HepG2 (cell line): Measurements from ENCODE around the gene MADCAM1. TPM values are rescaled to one million over a fixed set of nuclear protein-coding genes. Genes with fewer than 3 reads are reported as not detected.

Source experiments
- KAT2B ChIP-seq: fragments of 150-350 bp; IDR thresholded peaks from 2 replicates; pipeline ENCODE4 v1.6.1; 2014; ENCODE audit warnings: low read depth, low read length, borderline replicate concordance
- KLF9 ChIP-seq: IDR thresholded peaks from 2 replicates; pipeline ENCODE4 v1.6.1; 2016; ENCODE audit warnings: low read depth
- MXD1 ChIP-seq: sonication (generic); formaldehyde crosslinking; IDR thresholded peaks from 2 replicates; pipeline ENCODE4 v1.4.0; 2020; ENCODE audit warnings: mild to moderate bottlenecking, missing genetic modification reagents
- MYC ChIP-seq: sonication (generic); formaldehyde crosslinking; IDR thresholded peaks from 2 replicates; pipeline ENCODE4 v1.9.0; 2021; ENCODE audit warnings: missing genetic modification reagents, borderline replicate concordance
- NR1H2 ChIP-seq: sonication (generic); formaldehyde crosslinking; IDR thresholded peaks from 2 replicates; pipeline ENCODE4 v1.8.1; 2022; ENCODE audit warnings: low read depth, missing genetic modification reagents, borderline replicate concordance
- PAWR ChIP-seq: sonication (generic); formaldehyde crosslinking; IDR thresholded peaks from 2 replicates; pipeline ENCODE4 v1.4.0; 2020; ENCODE audit warnings: missing genetic modification reagents, mild to moderate bottlenecking, borderline replicate concordance
- SATB2 ChIP-seq: sonication (generic); formaldehyde crosslinking; IDR thresholded peaks from 2 replicates; pipeline ENCODE4 v1.5.0; 2020; ENCODE audit warnings: missing genetic modification reagents
- TBX2 ChIP-seq: sonication (generic); formaldehyde crosslinking; IDR thresholded peaks from 2 replicates; pipeline ENCODE4 v1.5.0; 2020; ENCODE audit warnings: missing genetic modification reagents, mild to moderate bottlenecking, borderline replicate concordance
- TIGD3 ChIP-seq: sonication (generic); formaldehyde crosslinking; IDR thresholded peaks from 2 replicates; pipeline ENCODE4 v1.5.1; 2020; ENCODE audit warnings: mild to moderate bottlenecking, missing genetic modification reagents, borderline replicate concordance
- ZFP36 ChIP-seq: fragments of 150-350 bp; IDR thresholded peaks from 2 replicates; pipeline ENCODE4 v1.6.1; 2018; ENCODE audit warnings: borderline replicate concordance, low read length, low read depth; ENCODE audit not compliant: partially characterized antibody
- ZNF160 ChIP-seq: sonication (generic); formaldehyde crosslinking; IDR thresholded peaks from 2 replicates; pipeline ENCODE4 v1.8.0; 2022; ENCODE audit warnings: mild to moderate bottlenecking, inconsistent platforms, missing genetic modification reagents
- ZNF253 ChIP-seq: sonication (generic); formaldehyde crosslinking; IDR thresholded peaks from 2 replicates; pipeline ENCODE4 v1.8.0; 2022; ENCODE audit warnings: mild to moderate bottlenecking, missing genetic modification reagents, borderline replicate concordance
- ZNF431 ChIP-seq: sonication (generic); formaldehyde crosslinking; IDR thresholded peaks from 2 replicates; pipeline ENCODE4 v1.9.0; 2022; ENCODE audit warnings: missing genetic modification reagents, low read depth, mild to moderate bottlenecking, borderline replicate concordance
- ZNF766 ChIP-seq: sonication (generic); formaldehyde crosslinking; IDR thresholded peaks from 2 replicates; pipeline ENCODE4 v1.5.0; 2020; ENCODE audit warnings: missing genetic modification reagents, borderline replicate concordance
- ZNF878 ChIP-seq: sonication (generic); formaldehyde crosslinking; IDR thresholded peaks from 2 replicates; pipeline ENCODE4 v1.8.1; 2023; ENCODE audit warnings: mild to moderate bottlenecking, missing genetic modification reagents, moderate library complexity
- polyA plus RNA-seq, 8 experiments: library from polyadenylated mRNA; depleted of rRNA in 3 of 8; stranded (reverse) in 7 of 8; unstranded in 1 of 8; fragments of >200 nt; fragmentation: Illumina TruSeq in 4 of 8; extraction: Trizol in 4 of 8; gene quantifications; 2 replicates each; pipeline versions ENCODE4 v1.2.1 to v1.2.3, GENCODE V29; 2011 to 2016; ENCODE audit warnings: low read depth in 4 of 8, missing spikeins in 1 of 8, mixed read lengths in 1 of 8; ENCODE audit not compliant: insufficient read depth in 1 of 8
- total RNA-seq, 5 experiments: library from RNA; depleted of rRNA; stranded (reverse); fragments of >200 nt; fragmentation: Illumina TruSeq; extraction: Trizol; gene quantifications; 2 replicates each; pipeline ENCODE4 v1.2.3, GENCODE V29; 2016; ENCODE audit warnings: low read depth in 1 of 5
- TF ChIP-seq, protein P1 (sequence below): sonication (generic); formaldehyde crosslinking; IDR thresholded peaks from 2 replicates; pipeline ENCODE4 v1.8.1; 2022; ENCODE audit warnings: mild to moderate bottlenecking, missing genetic modification reagents
- TF ChIP-seq, protein P2 (sequence below): sonication (generic); formaldehyde crosslinking; IDR thresholded peaks from 2 replicates; pipeline ENCODE4 v1.4.0; 2020; ENCODE audit warnings: missing genetic modification reagents

The MADCAM1 gene
- total and polyA plus RNA-seq, 2 of the 13 experiments (the other 11 are each of a cell fraction or from before 2014, with no cell fraction given): 0.29 to 0.33 TPM

GRCh38 chr19:488505-489417, 7.5 kb upstream of the MADCAM1 start (continued):
- TF ChIP-seq ZNF431 (CRISPR knock-in tag) (0 out of 2 replicates have a peak, but pooled peaks have one; percentile 78), PAWR (CRISPR knock-in tag) (no peak), NR1H2 (CRISPR knock-in tag) (no peak), ZNF766 (CRISPR knock-in tag) (peak; percentile 90; the same call in 1 of the 2 replicates), KLF9 (CRISPR knock-in tag) (no peak), TBX2 (no peak; the same call in none of the 2 replicates), KAT2B (no peak), ZNF253 (peak; percentile 66; the same call in 1 of the 2 replicates), MXD1 (CRISPR knock-in tag) (peak; percentile 37; the same call in 1 of the 2 replicates), TIGD3 (no peak; the same call in 1 of the 2 replicates), SATB2 (CRISPR knock-in tag) (no peak), ZFP36 (no peak), MYC (CRISPR knock-in tag) (peak; percentile 81), ZNF878 (CRISPR knock-in tag) (no peak), ZNF160 (no peak)
- TF ChIP-seq, protein P1, sequence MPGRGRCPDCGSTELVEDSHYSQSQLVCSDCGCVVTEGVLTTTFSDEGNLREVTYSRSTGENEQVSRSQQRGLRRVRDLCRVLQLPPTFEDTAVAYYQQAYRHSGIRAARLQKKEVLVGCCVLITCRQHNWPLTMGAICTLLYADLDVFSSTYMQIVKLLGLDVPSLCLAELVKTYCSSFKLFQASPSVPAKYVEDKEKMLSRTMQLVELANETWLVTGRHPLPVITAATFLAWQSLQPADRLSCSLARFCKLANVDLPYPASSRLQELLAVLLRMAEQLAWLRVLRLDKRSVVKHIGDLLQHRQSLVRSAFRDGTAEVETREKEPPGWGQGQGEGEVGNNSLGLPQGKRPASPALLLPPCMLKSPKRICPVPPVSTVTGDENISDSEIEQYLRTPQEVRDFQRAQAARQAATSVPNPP (CRISPR knock-in tag): peak; percentile 75; the same call in 1 of the 2 replicates
- TF ChIP-seq, protein P2, sequence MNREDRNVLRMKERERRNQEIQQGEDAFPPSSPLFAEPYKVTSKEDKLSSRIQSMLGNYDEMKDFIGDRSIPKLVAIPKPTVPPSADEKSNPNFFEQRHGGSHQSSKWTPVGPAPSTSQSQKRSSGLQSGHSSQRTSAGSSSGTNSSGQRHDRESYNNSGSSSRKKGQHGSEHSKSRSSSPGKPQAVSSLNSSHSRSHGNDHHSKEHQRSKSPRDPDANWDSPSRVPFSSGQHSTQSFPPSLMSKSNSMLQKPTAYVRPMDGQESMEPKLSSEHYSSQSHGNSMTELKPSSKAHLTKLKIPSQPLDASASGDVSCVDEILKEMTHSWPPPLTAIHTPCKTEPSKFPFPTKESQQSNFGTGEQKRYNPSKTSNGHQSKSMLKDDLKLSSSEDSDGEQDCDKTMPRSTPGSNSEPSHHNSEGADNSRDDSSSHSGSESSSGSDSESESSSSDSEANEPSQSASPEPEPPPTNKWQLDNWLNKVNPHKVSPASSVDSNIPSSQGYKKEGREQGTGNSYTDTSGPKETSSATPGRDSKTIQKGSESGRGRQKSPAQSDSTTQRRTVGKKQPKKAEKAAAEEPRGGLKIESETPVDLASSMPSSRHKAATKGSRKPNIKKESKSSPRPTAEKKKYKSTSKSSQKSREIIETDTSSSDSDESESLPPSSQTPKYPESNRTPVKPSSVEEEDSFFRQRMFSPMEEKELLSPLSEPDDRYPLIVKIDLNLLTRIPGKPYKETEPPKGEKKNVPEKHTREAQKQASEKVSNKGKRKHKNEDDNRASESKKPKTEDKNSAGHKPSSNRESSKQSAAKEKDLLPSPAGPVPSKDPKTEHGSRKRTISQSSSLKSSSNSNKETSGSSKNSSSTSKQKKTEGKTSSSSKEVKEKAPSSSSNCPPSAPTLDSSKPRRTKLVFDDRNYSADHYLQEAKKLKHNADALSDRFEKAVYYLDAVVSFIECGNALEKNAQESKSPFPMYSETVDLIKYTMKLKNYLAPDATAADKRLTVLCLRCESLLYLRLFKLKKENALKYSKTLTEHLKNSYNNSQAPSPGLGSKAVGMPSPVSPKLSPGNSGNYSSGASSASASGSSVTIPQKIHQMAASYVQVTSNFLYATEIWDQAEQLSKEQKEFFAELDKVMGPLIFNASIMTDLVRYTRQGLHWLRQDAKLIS (CRISPR knock-in tag): no peak
